ENCODE data around the gene LCE7A.

Gene LCE7A

GRCh38 chr1:152880907-152881306 lies 21.1 kb downstream of the LCE7A start:
- no peak for DNase-seq

GRCh38 chr1:152884085-152884484 lies 24.3 kb downstream of the LCE7A start:
- DNase-seq, result no peak

- DNase-seq, result no peak
Measured at GRCh38 chr1:152884506-152884905, 24.7 kb downstream of the LCE7A start.

- no peak for DNase-seq
Measured at GRCh38 chr1:152884966-152885624, 25.3 kb downstream of the LCE7A start.

GRCh38 chr1:152886085-152886484 lies 26.3 kb downstream of the LCE7A start:
- DNase-seq, result no peak

- DNase-seq, result no peak
Measured at GRCh38 chr1:152886758-152887409, 27.1 kb downstream of the LCE7A start.

- DNase-seq, result no peak
Measured at GRCh38 chr1:152888126-152888525, 28.3 kb downstream of the LCE7A start.

- no peak for DNase-seq
Measured at GRCh38 chr1:152899027-152899426, 39.2 kb downstream of the LCE7A start.

- no peak for DNase-seq
Measured at GRCh38 chr1:152899883-152900282, 40.1 kb downstream of the LCE7A start.

GRCh38 chr1:152901631-152902030 lies 41.8 kb downstream of the LCE7A start:
- DNase-seq, result no peak

- DNase-seq, result no peak
Measured at GRCh38 chr1:152902636-152903035, 42.8 kb downstream of the LCE7A start.

GRCh38 chr1:152904688-152905440 lies 45.1 kb downstream of the LCE7A start:
- DNase-seq, result no peak

- DNase-seq, result no peak
Measured at GRCh38 chr1:152906023-152906565, 46.3 kb downstream of the LCE7A start.

- no peak for DNase-seq
Measured at GRCh38 chr1:152907686-152908601, 48.1 kb downstream of the LCE7A start, which contains the start of gene IVL. Gene IVL, plus strand, starts transcription at chr1:152908546. Its CDS starts 1,252 bp downstream, at chr1:152909798.

GRCh38 chr1:152909206-152909605 lies 49.4 kb downstream of the LCE7A start:
- no peak for DNase-seq
